H1 (cell line): ENCODE measurements around the gene UTP3. TPM values are rescaled to one million over a fixed set of nuclear protein-coding genes. Genes with fewer than 3 reads are reported as not detected.

ENCODE experiments used
- CTCF ChIA-PET: fragments of 300-600 bp; sonication (Branson Sonifier 250); formaldehyde crosslinking; loops from one replicate; lab custom pipeline; 2021; ENCODE audit not compliant: partially characterized antibody; lab: Charles Lee
- POLR2A ChIA-PET: fragments of 300-600 bp; sonication (Branson Sonifier 250); formaldehyde crosslinking; loops from one replicate; lab custom pipeline; 2021; ENCODE audit warnings: inconsistent platforms; ENCODE audit not compliant: partially characterized antibody; lab: Charles Lee
- DNase-seq, 2 experiments: peaks; one replicate each; pipeline versions ENCODE4 v3.0.0 to v3.0.0-alpha.2; 2010 to 2022; ENCODE audit warnings: low spot score in 2 of 2, low read depth in 1 of 2, mixed read lengths in 1 of 2
- FAIRE-seq: peaks from 2 replicates; lab custom pipeline; 2011; peaks lifted over from hg19 to GRCh38; lab: Jason Lieb, UNC
- H2AFZ ChIP-seq: 2 replicates; pipeline ENCODE4 v1.8.1; 2012; ENCODE audit warnings: low read length, inconsistent platforms
- H2AK5ac ChIP-seq: 2 replicates; pipeline ENCODE4 v1.6.1; 2013; ENCODE audit warnings: low read depth, low read length
- H2BK120ac ChIP-seq: replicated peaks from 2 replicates; pipeline ENCODE3; 2013; ENCODE audit warnings: low read depth, low read length, inconsistent platforms
- H2BK12ac ChIP-seq: 2 replicates; pipeline ENCODE4 v1.6.1; 2013; ENCODE audit warnings: low read depth, low read length
- H2BK15ac ChIP-seq: 2 replicates; pipeline ENCODE4 v1.6.1; 2013; ENCODE audit warnings: low read length
- H2BK20ac ChIP-seq: 2 replicates; pipeline ENCODE4 v1.6.1; 2013; ENCODE audit warnings: low read length
- H2BK5ac ChIP-seq: 2 replicates; pipeline ENCODE4 v1.6.1; 2013; ENCODE audit warnings: low read depth, low read length
- H3K14ac ChIP-seq: 2 replicates; pipeline ENCODE4 v1.6.1; 2013; ENCODE audit warnings: inconsistent platforms; ENCODE audit not compliant: insufficient read length
- H3K18ac ChIP-seq: 2 replicates; pipeline ENCODE4 v1.6.1; 2013; ENCODE audit warnings: low read length; ENCODE audit errors: extremely low read depth
- H3K23ac ChIP-seq: 2 replicates; pipeline ENCODE4 v1.6.1; 2013; ENCODE audit warnings: inconsistent platforms; ENCODE audit not compliant: insufficient read length
- H3K23me2 ChIP-seq: 2 replicates; pipeline ENCODE4 v1.6.1; 2013; ENCODE audit warnings: low read depth, low read length
- H3K27ac ChIP-seq: 2 replicates; pipeline ENCODE4 v1.6.1; 2011; ENCODE audit warnings: low read depth, low read length, inconsistent platforms
- H3K27me3 ChIP-seq, 4 experiments: replicated peaks in 1 of 4; 1 replicate in 1 of 4; 2 replicates in 3 of 4; pipeline versions ENCODE4 v1.6.1 to v1.8.1; 2011 to 2013; ENCODE audit warnings: low read length in 3 of 4, mild to moderate bottlenecking in 3 of 4, inconsistent platforms in 2 of 4, mixed read lengths in 2 of 4, moderate library complexity in 1 of 4; ENCODE audit not compliant: control insufficient read depth in 3 of 4, insufficient read depth in 3 of 4; ENCODE audit errors: extremely low read depth in 1 of 4
- H3K36me3 ChIP-seq, 4 experiments: 2 replicates each; pipeline versions ENCODE4 v1.6.1 to v1.8.1; 2011 to 2013; ENCODE audit warnings: mild to moderate bottlenecking in 4 of 4, low read length in 3 of 4, moderate library complexity in 2 of 4, control low read depth in 1 of 4, inconsistent platforms in 1 of 4; ENCODE audit not compliant: insufficient read depth in 4 of 4, control insufficient read depth in 2 of 4
- H3K4ac ChIP-seq: replicated peaks from 2 replicates; pipeline ENCODE3; 2013; ENCODE audit warnings: low read length, low read depth, mixed read lengths, inconsistent platforms; ENCODE audit not compliant: insufficient read length
- H3K4me1 ChIP-seq, 4 experiments: replicated peaks in 1 of 4; 1 replicate in 1 of 4; 2 replicates in 3 of 4; pipeline versions ENCODE4 v1.6.1 to v1.8.1; 2011 to 2013; ENCODE audit warnings: low read length in 3 of 4, inconsistent platforms in 2 of 4, mixed read lengths in 1 of 4; ENCODE audit not compliant: insufficient read depth in 4 of 4, control insufficient read depth in 3 of 4
- H3K4me2 ChIP-seq, 2 experiments: 2 replicates each; pipeline versions ENCODE4 v1.6.1 to v1.8.1; 2011 to 2013; ENCODE audit warnings: low read depth in 2 of 2, low read length in 2 of 2, control low read depth in 1 of 2, inconsistent platforms in 1 of 2, mild to moderate bottlenecking in 1 of 2; ENCODE audit not compliant: insufficient read depth in 1 of 2
- H3K4me3 ChIP-seq, 4 experiments: fragments of 200-600, 300-600 bp in 1 of 4; sonication (generic), shearing (Covaris generic), sonication (Bioruptor Twin) in 1 of 4; 2 replicates each; pipeline versions ENCODE4 v1.5.1 to v1.8.1; 2011 to 2016; ENCODE audit warnings: low read length in 4 of 4, low read depth in 3 of 4, control low read depth in 2 of 4, inconsistent platforms in 2 of 4, mild to moderate bottlenecking in 2 of 4, mixed read lengths in 1 of 4, moderate library complexity in 1 of 4; ENCODE audit not compliant: insufficient read depth in 2 of 4; ENCODE audit errors: extremely low read depth in 1 of 4
- H3K56ac ChIP-seq: replicated peaks from 2 replicates; pipeline ENCODE3; 2013; ENCODE audit warnings: low read depth, mild to moderate bottlenecking, mixed read lengths, low read length, inconsistent platforms; ENCODE audit not compliant: insufficient read length
- H3K79me1 ChIP-seq: 2 replicates; pipeline ENCODE4 v1.6.1; 2013; ENCODE audit warnings: low read depth, low read length, control low read depth
- H3K79me2 ChIP-seq, 2 experiments: 2 replicates each; pipeline versions ENCODE4 v1.6.1 to v1.8.1; 2012 to 2013; ENCODE audit warnings: low read length in 2 of 2, mild to moderate bottlenecking in 2 of 2, inconsistent platforms in 1 of 2; ENCODE audit not compliant: insufficient read depth in 2 of 2, control insufficient read depth in 1 of 2
- H3K9ac ChIP-seq, 4 experiments: replicated peaks in 1 of 4; 1 replicate in 1 of 4; 2 replicates in 3 of 4; pipeline versions ENCODE4 v1.6.1 to v1.8.1; 2011 to 2013; ENCODE audit warnings: low read depth in 3 of 4, low read length in 3 of 4, control low read depth in 2 of 4, mild to moderate bottlenecking in 2 of 4, moderate library complexity in 2 of 4, inconsistent platforms in 1 of 4; ENCODE audit errors: extremely low read depth in 1 of 4
- H3K9me3 ChIP-seq, 2 experiments: 2 replicates each; pipeline versions ENCODE4 v1.6.1 to v1.8.1; 2012 to 2013; ENCODE audit warnings: mild to moderate bottlenecking in 2 of 2, moderate library complexity in 2 of 2, control low read depth in 1 of 2, inconsistent platforms in 1 of 2, low read depth in 1 of 2, low read length in 1 of 2, mixed read lengths in 1 of 2; ENCODE audit not compliant: insufficient read depth in 2 of 2
- H4K20me1 ChIP-seq, 2 experiments: replicated peaks in 1 of 2; 2 replicates each; pipeline versions ENCODE3 to v1.8.1; 2011 to 2013; ENCODE audit warnings: inconsistent platforms in 2 of 2, low read length in 2 of 2, mild to moderate bottlenecking in 1 of 2; ENCODE audit not compliant: insufficient read depth in 2 of 2, control insufficient read depth in 1 of 2
- H4K5ac ChIP-seq: 2 replicates; pipeline ENCODE4 v1.6.1; 2013; ENCODE audit warnings: low read length, low read depth, mixed read lengths, inconsistent platforms; ENCODE audit not compliant: insufficient read length
- H4K8ac ChIP-seq: 2 replicates; pipeline ENCODE4 v1.8.0; 2013; ENCODE audit warnings: mild to moderate bottlenecking, moderate library complexity, low read length, inconsistent platforms; ENCODE audit not compliant: insufficient read depth; ENCODE audit errors: extremely low read depth
- H4K91ac ChIP-seq: replicated peaks from 2 replicates; pipeline ENCODE3; 2013; ENCODE audit warnings: low read length, mixed read lengths, inconsistent platforms; ENCODE audit not compliant: insufficient read length
- CHD2 ChIP-seq: IDR thresholded peaks from 2 replicates; pipeline ENCODE4 v1.6.1; 2012; ENCODE audit warnings: low read length, improper control_type of control experiment
- CTBP2 ChIP-seq: IDR thresholded peaks from 2 replicates; pipeline ENCODE4 v1.7.0; 2011; ENCODE audit warnings: borderline replicate concordance, mild to moderate bottlenecking, moderate library complexity, mixed read lengths, low read length; ENCODE audit not compliant: insufficient read depth, insufficient read length
- CTCF ChIP-seq, 3 experiments: IDR thresholded peaks; 1 replicate in 2 of 3; 2 replicates in 1 of 3; pipeline versions ENCODE4 v1.5.1 to v1.6.1; 2011; ENCODE audit warnings: low read length in 3 of 3, mild to moderate bottlenecking in 3 of 3, inconsistent platforms in 2 of 3, low read depth in 1 of 3, moderate library complexity in 1 of 3; ENCODE audit not compliant: insufficient read depth in 1 of 3; ENCODE audit errors: control extremely low read depth in 1 of 3
- HDAC6 ChIP-seq: IDR thresholded peaks from one replicate; pipeline ENCODE4 v1.7.1; 2012; ENCODE audit warnings: low read depth, mild to moderate bottlenecking, inconsistent platforms, low read length, moderate library complexity
- KDM1A ChIP-seq: fragments of 200-600, 300-600 bp; sonication (generic); IDR thresholded peaks from 2 replicates; pipeline ENCODE4 v1.7.1; 2016; ENCODE audit warnings: mild to moderate bottlenecking, low read length, borderline replicate concordance
- RBBP5 ChIP-seq: IDR thresholded peaks from 2 replicates; pipeline ENCODE4 v1.7.1; 2012; ENCODE audit warnings: low read depth, mild to moderate bottlenecking, inconsistent platforms, low read length, moderate library complexity, borderline replicate concordance
- RXRA ChIP-seq: IDR thresholded peaks from 2 replicates; pipeline ENCODE4 v1.6.1; 2011; ENCODE audit warnings: low read depth, mild to moderate bottlenecking, low read length, moderate library complexity; ENCODE audit not compliant: insufficient read depth
- ZNF274 ChIP-seq: IDR thresholded peaks from 2 replicates; pipeline ENCODE4 v1.7.0; 2012; ENCODE audit warnings: low read length, borderline replicate concordance; ENCODE audit errors: extremely low read depth
- WGBS, 2 experiments: shearing (Covaris generic) in 1 of 2; methylation state at CpG; one replicate each; pipeline versions ENCODE4 v1.1.6 to v1.1.7; 2013 to 2015; ENCODE audit warnings: low lambda C conversion rate in 2 of 2, mixed read lengths in 2 of 2, inconsistent platforms in 1 of 2, low coverage in 1 of 2, missing lambda C conversion rate in 1 of 2; ENCODE audit not compliant: insufficient replicate concordance in 2 of 2, insufficient coverage in 1 of 2, insufficient read length in 1 of 2; ENCODE audit errors: extremely low coverage in 1 of 2, missing lambda C conversion rate in 1 of 2; 5-methylcytosine and 5-hydroxymethylcytosine counted together
- polyA plus RNA-seq, 7 experiments: library from polyadenylated mRNA; depleted of rRNA in 3 of 7; stranded (reverse) in 5 of 7; unstranded in 2 of 7; fragments of >200 nt in 5 of 7; fragments of 200-250 nt in 2 of 7; gene quantifications; 1 replicate in 5 of 7; 2 replicates in 1 of 7; 4 replicates in 1 of 7; pipeline versions ENCODE4 v1.2.1 to v1.2.3, GENCODE V29; 2011 to 2013; ENCODE audit warnings: missing spikeins in 2 of 7, mixed read lengths in 2 of 7
- total RNA-seq: library from RNA; stranded (reverse); fragmentation: NEBNext Ultra II Directional; extraction: Animal tissue kit (Norgen Biotek cat#: 25700); gene quantifications from 2 replicates; pipeline ENCODE4 v1.2.1, GENCODE V29; 2021
- TF ChIP-seq, protein P1 (sequence below): IDR thresholded peaks from 2 replicates; pipeline ENCODE4 v1.6.1; 2011; ENCODE audit warnings: low read depth, mild to moderate bottlenecking, low read length; ENCODE audit not compliant: insufficient read depth

Gene UTP3
- total and polyA plus RNA-seq, 2 of the 8 experiments (the other 6 are each of a cell fraction or from before 2014, with no cell fraction given): 11.2 to 51.3 TPM

DNA sequence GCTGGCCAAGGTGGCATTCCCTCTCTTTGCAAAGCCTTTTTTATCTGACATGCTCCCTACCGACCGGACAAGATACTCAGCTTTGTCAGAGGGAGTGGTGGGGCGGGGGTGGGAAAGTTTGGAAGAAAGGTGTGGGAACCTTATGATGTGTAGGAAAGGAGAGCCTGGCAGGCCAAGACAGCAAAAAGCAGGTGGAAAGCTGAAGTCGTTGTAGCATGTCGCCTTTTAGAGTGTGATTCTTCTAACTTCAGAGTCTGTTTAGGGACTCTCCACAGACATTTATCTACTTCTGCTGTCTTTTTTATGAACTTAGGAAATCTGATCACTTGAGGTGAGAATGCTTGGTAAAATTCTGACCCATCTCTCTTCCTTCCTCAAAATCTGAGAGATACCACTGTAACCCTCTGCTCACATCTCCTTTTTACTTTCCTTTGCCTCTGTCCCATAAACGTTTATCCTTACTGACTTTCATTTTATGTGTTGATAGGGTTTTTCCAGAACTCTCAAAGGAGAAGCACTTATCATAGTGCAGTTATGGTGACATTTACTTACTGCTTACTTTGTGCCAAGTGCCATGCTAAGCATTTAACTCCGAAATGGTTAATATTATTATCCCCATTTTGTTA lies 25.2 kb downstream of the UTP3 start:
- POLR2A ChIA-PET: interaction anchor here (0.6 to 1.0 kb wide), 2 partner anchors 9 to 118 kb away, joined by 3 to 4 read pairs; no protein-coding TSS in a partner anchor
- H3K79me2 ChIP-seq: peaks cover 0 to 46% of the 10 kb centered on the region in 2 experiments; a peak in 2 of 4 replicates
- TF ChIP-seq CTBP2 (no peak), ZNF274 (no peak), CHD2 (no peak), HDAC6 (no peak), RBBP5 (no peak), KDM1A (no peak), RXRA (no peak), CTCF (IDR thresholded peaks at IDR 0.05; ENCODE audit: control extremely low read depth in 1 of 3, insufficient read depth in 1 of 3, low read depth in 1 of 3, low read length in 3 of 3) (no peak)
- TF ChIP-seq, protein P1, sequence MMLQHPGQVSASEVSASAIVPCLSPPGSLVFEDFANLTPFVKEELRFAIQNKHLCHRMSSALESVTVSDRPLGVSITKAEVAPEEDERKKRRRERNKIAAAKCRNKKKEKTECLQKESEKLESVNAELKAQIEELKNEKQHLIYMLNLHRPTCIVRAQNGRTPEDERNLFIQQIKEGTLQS: no peak

More for the DNA sequence above, 25.2 kb downstream of the UTP3 start:
- Histone ChIP-seq H3K4ac (no peak overlapping the region), H3K14ac (no peak overlapping the region), H3K18ac (no peak overlapping the region), H2AFZ (no peak overlapping the region), H4K20me1 (peaks cover 0 to 2% of the 10 kb centered on the region in 2 experiments), H4K5ac (no peak overlapping the region), H3K9ac (no peak overlapping the region), H2BK20ac (no peak overlapping the region), H3K56ac (no peak overlapping the region), H3K27ac (no peak overlapping the region), H2BK120ac (no peak overlapping the region), H3K23ac (no peak overlapping the region), H3K79me1 (no peaks in the 10 kb centered on the region; the same call in 1 of the 2 replicates), H3K27me3 (no peaks in the 10 kb centered on the region), H3K23me2 (no peaks in the 10 kb centered on the region), H3K4me2 (no peak overlapping the region), H2BK5ac (no peak overlapping the region; the same call in 1 of the 2 replicates), H2AK5ac (no peak overlapping the region), H3K4me1 (peaks cover 0 to 9% (median 5%) of the 10 kb centered on the region in 4 experiments; a peak in 4 of 7 replicates), H4K91ac (no peak overlapping the region), H2BK15ac (no peak overlapping the region), H4K8ac (no peak overlapping the region), H3K36me3 (no peaks in the 10 kb centered on the region), H3K9me3 (no peaks in the 10 kb centered on the region), H2BK12ac (no peak overlapping the region), H3K4me3 (no peak overlapping the region)
- FAIRE-seq (no peak), DNase-seq (no peak)
- CTCF ChIA-PET: interaction anchor here (1.2 to 1.6 kb wide), 4 partner anchors 9 to 26 kb away, joined by 3 to 7 read pairs (median 4); partner anchors contain the start of gene RUFY3
- 74% methylated on average over 7 of the region's 7 CpGs; no CpG with 5 or more reads in 1 of the 2 experiments for WGBS, 2 experiments
